Bronchial epithelial cell (primary cell): ENCODE results near the gene RPRD2. TPM values are rescaled to one million over a fixed set of nuclear protein-coding genes. Genes with fewer than 3 reads are reported as not detected.

ENCODE experiments used
- DNase-seq: peaks from one replicate; pipeline ENCODE4 v3.0.0-alpha.2; 2010; ENCODE audit warnings: low read depth
- FAIRE-seq: peaks from 2 replicates; lab custom pipeline; 2011; peaks lifted over from hg19 to GRCh38; lab: Jason Lieb, UNC
- H3K27me3 ChIP-seq: 2 replicates; pipeline ENCODE4 v1.5.1; 2011; ENCODE audit warnings: low read length; ENCODE audit not compliant: control insufficient read depth, insufficient read depth
- H3K36me3 ChIP-seq: 2 replicates; pipeline ENCODE4 v1.5.1; 2011; ENCODE audit warnings: low read length; ENCODE audit not compliant: control insufficient read depth, insufficient read depth
- H3K4me3 ChIP-seq: 2 replicates; pipeline ENCODE4 v1.5.1; 2011; ENCODE audit warnings: mild to moderate bottlenecking, low read depth, low read length, control low read depth
- total RNA-seq: library from RNA; depleted of rRNA; stranded (reverse); fragments of >200 nt; gene quantifications from 2 replicates; pipeline ENCODE4 v1.2.1, GENCODE V29; 2014
- TF ChIP-seq, protein P1 (sequence below): IDR thresholded peaks from 2 replicates; pipeline ENCODE4 v1.5.1; 2011; ENCODE audit warnings: mild to moderate bottlenecking, moderate library complexity, low read length, control low read depth, inconsistent platforms; ENCODE audit not compliant: insufficient read depth, severe bottlenecking

Gene RPRD2
- total RNA-seq, 1 donor from 2014 or later, result 4.5 TPM

DNA sequence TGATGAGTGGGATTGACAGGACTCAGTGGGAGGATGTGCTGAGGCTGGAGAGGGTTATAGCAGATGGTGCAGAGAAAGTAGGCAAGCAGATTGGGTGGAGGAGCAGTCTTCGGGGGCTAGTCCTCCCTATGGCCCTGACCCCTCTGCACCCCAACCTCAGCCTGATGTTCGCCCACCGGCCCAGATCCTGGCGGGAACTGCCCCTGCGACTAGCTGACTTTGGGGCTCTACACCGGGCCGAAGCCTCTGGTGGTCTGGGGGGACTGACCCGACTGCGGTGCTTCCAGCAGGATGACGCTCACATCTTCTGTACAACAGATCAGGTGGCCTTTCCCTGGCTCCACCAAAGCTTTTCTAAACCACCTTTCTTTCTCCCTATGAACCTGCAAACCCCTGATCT is 134.4 kb downstream of the RPRD2 start:
- peaks cover 16% of the 10 kb centered on the region for H3K36me3 ChIP-seq
- FAIRE-seq, result peak; percentile 58

DNA sequence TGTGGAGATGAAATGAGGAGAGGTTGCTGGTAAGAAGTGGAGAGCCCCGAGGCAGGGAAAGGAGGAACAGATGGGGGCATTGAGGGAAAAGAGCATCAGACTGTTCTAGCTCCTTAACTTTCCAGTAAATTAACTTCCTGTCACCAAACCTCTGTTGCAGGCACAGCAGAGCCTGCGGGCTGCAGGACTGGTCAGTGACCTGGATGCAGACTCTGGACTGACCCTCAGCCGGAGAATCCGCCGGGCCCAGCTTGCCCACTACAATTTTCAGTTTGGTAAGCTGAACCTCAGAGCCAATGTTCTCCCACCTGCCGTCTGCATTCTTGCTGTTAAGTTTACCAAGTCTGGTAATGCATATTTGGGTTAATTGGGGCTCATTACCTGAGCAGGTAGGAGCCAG is 141.5 kb downstream of the RPRD2 start:
- TF ChIP-seq, protein P1, sequence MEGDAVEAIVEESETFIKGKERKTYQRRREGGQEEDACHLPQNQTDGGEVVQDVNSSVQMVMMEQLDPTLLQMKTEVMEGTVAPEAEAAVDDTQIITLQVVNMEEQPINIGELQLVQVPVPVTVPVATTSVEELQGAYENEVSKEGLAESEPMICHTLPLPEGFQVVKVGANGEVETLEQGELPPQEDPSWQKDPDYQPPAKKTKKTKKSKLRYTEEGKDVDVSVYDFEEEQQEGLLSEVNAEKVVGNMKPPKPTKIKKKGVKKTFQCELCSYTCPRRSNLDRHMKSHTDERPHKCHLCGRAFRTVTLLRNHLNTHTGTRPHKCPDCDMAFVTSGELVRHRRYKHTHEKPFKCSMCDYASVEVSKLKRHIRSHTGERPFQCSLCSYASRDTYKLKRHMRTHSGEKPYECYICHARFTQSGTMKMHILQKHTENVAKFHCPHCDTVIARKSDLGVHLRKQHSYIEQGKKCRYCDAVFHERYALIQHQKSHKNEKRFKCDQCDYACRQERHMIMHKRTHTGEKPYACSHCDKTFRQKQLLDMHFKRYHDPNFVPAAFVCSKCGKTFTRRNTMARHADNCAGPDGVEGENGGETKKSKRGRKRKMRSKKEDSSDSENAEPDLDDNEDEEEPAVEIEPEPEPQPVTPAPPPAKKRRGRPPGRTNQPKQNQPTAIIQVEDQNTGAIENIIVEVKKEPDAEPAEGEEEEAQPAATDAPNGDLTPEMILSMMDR, result no peak
- FAIRE-seq, result no peak
- Histone ChIP-seq H3K36me3 (peaks cover 14% of the 10 kb centered on the region), H3K27me3 (no peaks in the 10 kb centered on the region), H3K4me3 (no peak overlapping the region)
- no peak for DNase-seq

More for the DNA sequence above, 134.4 kb downstream of the RPRD2 start:
- no peak overlapping the region for H3K4me3 ChIP-seq
- no peaks in the 10 kb centered on the region for H3K27me3 ChIP-seq
- TF ChIP-seq, protein P1, result no peak
- DNase-seq, result no peak

DNA sequence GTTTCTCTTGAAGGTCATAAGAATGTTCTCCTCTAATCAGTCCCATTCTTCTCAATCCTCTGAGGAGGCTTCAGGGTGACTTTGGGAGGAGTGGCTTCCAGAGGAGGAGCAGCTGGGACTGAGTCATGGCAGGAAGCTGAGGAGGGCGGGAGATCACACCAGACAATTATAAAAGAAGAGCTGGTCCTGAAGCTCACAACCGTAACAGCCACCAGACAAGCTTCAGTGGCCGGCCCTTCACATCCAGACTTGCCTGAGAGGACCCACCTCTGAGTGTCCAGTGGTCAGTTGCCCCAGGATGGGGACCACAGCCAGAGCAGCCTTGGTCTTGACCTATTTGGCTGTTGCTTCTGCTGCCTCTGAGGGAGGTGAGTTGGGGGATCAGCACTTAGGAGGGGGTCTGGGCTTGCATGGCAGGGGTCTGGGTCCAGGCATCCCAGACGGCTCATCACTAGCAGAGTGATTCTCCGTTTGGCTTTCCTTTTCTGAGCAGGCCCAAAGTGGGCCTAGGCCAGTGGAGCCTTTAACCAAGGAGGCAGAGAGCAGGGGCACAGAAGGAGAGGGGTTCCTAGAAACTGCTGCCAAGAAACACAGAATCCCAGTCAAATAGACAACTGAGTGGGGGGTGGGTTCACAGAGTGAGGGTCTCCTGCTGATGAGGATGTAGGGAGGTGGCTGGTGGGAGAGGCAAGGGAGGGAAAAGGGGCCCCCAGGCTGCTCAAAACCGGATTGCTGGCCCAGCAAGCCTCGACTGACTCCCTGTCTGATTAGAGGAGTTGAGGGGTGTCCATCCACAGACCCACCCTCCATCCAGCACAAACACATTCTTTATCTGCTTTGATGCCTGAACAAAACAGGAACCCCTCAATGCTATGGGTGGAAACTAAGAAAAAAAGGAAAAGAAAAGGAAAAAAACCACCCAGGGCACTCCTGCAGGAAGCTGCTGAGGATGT is 144.2 kb downstream of the RPRD2 start, which contains the start of gene ECM1:
Gene ECM1 (plus strand): TSS at position 198 of the 953 bp plus-strand sequence. CDS start 101 bp downstream, at position 299.
- H3K27me3 ChIP-seq, result no peaks in the 10 kb centered on the region
- no peak for FAIRE-seq
- H3K4me3 ChIP-seq, result no peak within 1 kb of the TSS
- DNase-seq, result peak; percentile 72
- peaks cover 12% of the 10 kb centered on the region for H3K36me3 ChIP-seq
- TF ChIP-seq, protein P1, result no peak

DNA sequence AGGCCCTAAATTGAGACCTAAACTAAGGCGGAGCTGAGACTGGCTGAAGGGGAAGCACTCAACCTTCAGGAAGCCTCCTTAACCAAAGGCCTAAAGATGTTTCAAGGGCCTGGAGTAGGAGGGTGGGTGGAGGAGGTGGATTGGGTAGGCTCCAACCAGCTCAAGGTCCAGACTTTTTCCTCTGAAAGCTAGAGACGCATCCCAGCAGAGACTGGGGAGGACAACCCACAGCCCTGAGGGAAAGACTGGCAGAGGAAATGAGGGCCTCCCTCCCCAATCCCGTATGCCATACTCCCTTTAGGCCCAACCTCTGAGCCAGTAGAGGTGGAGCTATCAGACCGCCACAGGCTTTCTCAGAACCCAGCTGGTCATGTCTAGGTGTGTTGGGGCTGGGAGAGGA is 145.0 kb downstream of the RPRD2 start:
- Histone ChIP-seq H3K36me3 (peaks cover 12% of the 10 kb centered on the region), H3K27me3 (no peaks in the 10 kb centered on the region), H3K4me3 (no peak overlapping the region)
- FAIRE-seq (no peak), DNase-seq (no peak)
- TF ChIP-seq, protein P1, result no peak

DNA sequence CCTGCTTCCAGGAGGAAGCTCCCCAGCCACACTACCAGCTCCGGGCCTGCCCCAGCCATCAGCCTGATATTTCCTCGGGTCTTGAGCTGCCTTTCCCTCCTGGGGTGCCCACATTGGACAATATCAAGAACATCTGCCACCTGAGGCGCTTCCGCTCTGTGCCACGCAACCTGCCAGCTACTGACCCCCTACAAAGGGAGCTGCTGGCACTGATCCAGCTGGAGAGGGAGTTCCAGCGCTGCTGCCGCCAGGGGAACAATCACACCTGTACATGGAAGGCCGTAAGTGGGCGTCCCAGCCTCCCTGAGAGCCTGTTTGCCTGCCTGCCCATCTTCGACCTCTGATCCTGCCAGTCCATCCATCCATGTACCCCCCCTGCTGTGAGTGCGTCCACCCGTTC is 147.6 kb downstream of the RPRD2 start:
- DNase-seq, result no peak
- H3K4me3 ChIP-seq, result no peak overlapping the region
- TF ChIP-seq, protein P1, result no peak
- no peak for FAIRE-seq
- peaks cover 5% of the 10 kb centered on the region for H3K36me3 ChIP-seq
- no peaks in the 10 kb centered on the region for H3K27me3 ChIP-seq
